KOPT-K1 (cell line): Measurements from ENCODE around the gene KRTAP26-1.

Source experiments
- H3K27ac ChIP-seq: fragments of 200-600 bp; sonication (generic); 2 replicates; pipeline ENCODE4 v1.5.1; 2016; ENCODE audit warnings: antibody characterized with exemption, mild to moderate bottlenecking, low read depth, low read length; ENCODE audit not compliant: poor library complexity, severe bottlenecking
- H3K36me3 ChIP-seq: fragments of 200-600 bp; sonication (generic); 2 replicates; pipeline ENCODE4 v1.5.1; 2017; ENCODE audit warnings: antibody characterized with exemption, mild to moderate bottlenecking, low read length, moderate library complexity; ENCODE audit not compliant: insufficient read depth
- H3K9me3 ChIP-seq: fragments of 200-600 bp; sonication (generic); 2 replicates; pipeline ENCODE4 v1.5.1; 2017; ENCODE audit warnings: antibody characterized with exemption, low read length, mild to moderate bottlenecking; ENCODE audit not compliant: insufficient read depth, poor library complexity, severe bottlenecking

KRTAP26-1 gene

GRCh38 chr21:30329203-30329875 lies 9.2 kb upstream of the KRTAP26-1 start:
- Histone ChIP-seq H3K27ac (no peak overlapping the region), H3K36me3 (no peaks in the 10 kb centered on the region), H3K9me3 (no peaks in the 10 kb centered on the region)

- H3K36me3 ChIP-seq = no peaks in the 10 kb centered on the region
- no peaks in the 10 kb centered on the region for H3K9me3 ChIP-seq
- no peak overlapping the region for H3K27ac ChIP-seq
Observed at GRCh38 chr21:30326390-30326789, 6.3 kb upstream of the KRTAP26-1 start.

- H3K36me3 ChIP-seq = no peaks in the 10 kb centered on the region
- no peaks in the 10 kb centered on the region for H3K9me3 ChIP-seq
- no peak overlapping the region for H3K27ac ChIP-seq
Observed at GRCh38 chr21:30315701-30316100, 4.4 kb downstream of the KRTAP26-1 start.

- H3K9me3 ChIP-seq = no peaks in the 10 kb centered on the region
Observed at GRCh38 chr21:30306884-30307283, 13.2 kb downstream of the KRTAP26-1 start.

GRCh38 chr21:30305136-30305535 lies 15.0 kb downstream of the KRTAP26-1 start:
- Histone ChIP-seq H3K27ac (no peak overlapping the region), H3K9me3 (no peaks in the 10 kb centered on the region), H3K36me3 (no peaks in the 10 kb centered on the region)

More at GRCh38 chr21:30306884-30307283, 13.2 kb downstream of the KRTAP26-1 start:
- no peaks in the 10 kb centered on the region for H3K36me3 ChIP-seq
- H3K27ac ChIP-seq = no peak overlapping the region

GRCh38 chr21:30289215-30289614 lies 30.9 kb downstream of the KRTAP26-1 start, which contains the start of gene KRTAP25-1:
TSS of gene KRTAP25-1 (minus strand) at chr21:30289514. CDS start at chr21:30289490, 24 bp downstream.
- H3K9me3 ChIP-seq = no peaks in the 10 kb centered on the region
- H3K27ac ChIP-seq = no peak within 1 kb of the TSS
- no peaks in the 10 kb centered on the region for H3K36me3 ChIP-seq

GRCh38 chr21:30282850-30283249 lies 37.3 kb downstream of the KRTAP26-1 start, which contains the start of gene KRTAP24-1:
TSS of gene KRTAP24-1 (minus strand) at chr21:30282950. CDS start at chr21:30282932, 18 bp downstream.
- no peak within 1 kb of the TSS for H3K27ac ChIP-seq
- H3K36me3 ChIP-seq = no peaks in the 10 kb centered on the region
- no peaks in the 10 kb centered on the region for H3K9me3 ChIP-seq

- Histone ChIP-seq H3K36me3 (no peaks in the 10 kb centered on the region), H3K9me3 (no peaks in the 10 kb centered on the region), H3K27ac (no peak overlapping the region)
Observed at GRCh38 chr21:30271611-30272010, 48.5 kb downstream of the KRTAP26-1 start.

- Histone ChIP-seq H3K9me3 (no peaks in the 10 kb centered on the region), H3K36me3 (no peaks in the 10 kb centered on the region), H3K27ac (no peak overlapping the region)
Observed at GRCh38 chr21:30271156-30271555, 49.0 kb downstream of the KRTAP26-1 start.

- Histone ChIP-seq H3K27ac (no peak overlapping the region), H3K9me3 (peaks cover 8% of the 10 kb centered on the region), H3K36me3 (no peaks in the 10 kb centered on the region)
Observed at GRCh38 chr21:30269803-30270530, 50.1 kb downstream of the KRTAP26-1 start.
